HG02852 (cell line): ENCODE data around the gene INTS4.
"Not testable (repeated sequence)": the region's sequence is repeated elsewhere in the genome, so short reads cannot be mapped to it uniquely, and the experiment has no call there.

Experiments used
- ATAC-seq: cut with Tn5 transposase; IDR thresholded peaks from one replicate; pipeline ENCODE4 v1.9.1; 2021; ENCODE audit warnings: mild to moderate bottlenecking, moderate library complexity; ENCODE audit not compliant: unreplicated experiment

INTS4 gene

GRCh38 chr11:77958583-77959177 lies 35.8 kb downstream of the INTS4 start:
- not testable (repeated sequence) for ATAC-seq

DNA sequence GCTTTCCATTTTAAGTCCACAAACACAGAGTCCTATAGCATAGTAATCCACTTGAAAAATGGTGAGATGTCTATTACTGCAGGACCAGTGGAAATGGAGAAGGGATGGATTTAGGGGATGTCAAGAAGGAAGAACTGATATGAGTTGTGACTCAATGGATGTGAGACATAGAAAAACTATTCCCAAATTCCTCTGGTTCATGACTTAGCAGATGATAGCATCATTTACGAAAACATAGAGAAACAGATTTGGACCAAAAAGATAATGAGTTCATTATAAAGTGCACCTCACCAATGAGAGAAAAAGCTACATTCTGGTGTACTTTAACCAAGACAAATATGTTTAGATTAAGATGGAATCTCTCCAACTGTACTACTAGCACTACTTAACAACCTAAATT lies 51.2 kb downstream of the INTS4 start:
- not testable (repeated sequence) for ATAC-seq

DNA sequence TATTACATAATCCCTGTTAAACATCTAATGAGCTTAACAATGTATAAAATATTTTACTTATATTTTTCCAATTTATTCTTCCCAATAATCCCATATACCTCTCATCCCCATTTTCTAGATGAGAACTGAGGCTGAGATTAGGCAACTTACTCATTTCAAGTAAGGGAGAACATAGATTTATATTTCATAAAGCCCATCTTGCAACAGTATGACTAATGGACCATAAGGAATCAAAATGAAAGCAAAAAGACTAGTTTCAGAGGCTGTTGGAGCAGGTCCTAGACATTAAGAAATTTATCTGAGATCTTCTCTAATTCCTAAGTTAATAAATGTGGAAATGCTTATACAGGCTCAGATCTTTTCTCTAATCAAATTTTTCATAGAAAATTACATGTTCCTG lies 52.0 kb downstream of the INTS4 start:
- not testable (repeated sequence) for ATAC-seq

DNA sequence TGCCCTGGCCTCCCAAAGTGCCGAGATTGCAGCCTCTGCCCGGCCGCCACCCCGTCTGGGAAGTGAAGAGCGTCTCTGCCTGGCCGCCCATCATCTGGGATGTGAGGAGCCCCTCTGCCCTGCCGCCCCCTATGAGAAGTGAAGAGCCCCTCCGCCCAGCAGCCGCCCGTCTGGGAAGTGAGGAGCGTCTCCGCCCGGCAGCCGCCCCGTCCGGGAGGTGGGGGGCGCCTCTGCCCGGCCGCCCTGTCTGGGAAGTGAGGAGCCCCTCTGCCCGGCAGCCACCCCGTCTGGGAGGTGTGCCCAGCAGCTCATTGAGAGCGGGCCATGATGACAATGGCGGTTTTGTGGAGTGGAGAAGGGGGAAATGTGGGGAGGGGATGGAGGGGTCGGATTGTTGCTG lies 60.9 kb downstream of the INTS4 start:
- not testable (repeated sequence) for ATAC-seq

DNA sequence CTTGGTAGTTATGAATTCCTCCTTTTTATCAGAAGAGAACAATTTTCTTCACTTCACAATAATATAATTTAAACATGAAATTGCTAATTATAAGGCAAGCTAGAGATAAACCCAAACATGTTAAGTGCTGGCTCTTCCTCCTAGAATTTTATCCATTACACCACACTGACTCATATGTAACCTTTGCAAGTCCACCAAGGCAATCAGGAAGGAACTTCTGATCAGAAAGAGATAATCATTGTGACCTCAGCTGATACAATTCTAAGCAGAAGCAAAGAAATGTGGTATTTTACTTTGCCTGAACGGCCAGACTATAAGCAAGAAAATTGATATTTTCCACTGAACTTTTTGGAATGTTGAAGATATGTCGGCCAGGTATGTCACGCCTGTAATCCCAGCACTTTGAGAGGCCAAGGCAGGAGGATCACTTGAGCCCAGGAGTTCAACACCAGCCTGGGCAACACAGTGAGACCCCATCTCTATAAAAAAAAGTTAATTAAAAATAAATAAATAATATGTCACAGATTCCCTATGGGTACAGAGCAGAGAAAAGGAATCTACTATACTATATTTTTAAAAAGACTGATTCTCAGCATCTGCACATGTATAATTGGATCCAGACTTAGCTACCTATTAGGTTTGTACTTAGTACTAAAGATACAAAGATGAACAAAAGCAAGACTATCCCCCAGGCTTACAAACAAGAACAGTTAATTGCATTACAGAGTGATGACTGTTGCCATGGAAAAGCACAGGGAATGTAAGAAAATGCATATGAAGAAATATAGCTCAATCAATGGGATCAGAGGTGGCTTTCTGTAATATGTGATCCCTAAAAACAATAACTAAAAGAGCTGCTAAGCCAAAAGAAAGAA lies 63.9 kb downstream of the INTS4 start:
- ATAC-seq = not testable (repeated sequence)

GRCh38 chr11:77917713-77918112 lies 76.8 kb downstream of the INTS4 start:
- not testable (repeated sequence) for ATAC-seq

DNA sequence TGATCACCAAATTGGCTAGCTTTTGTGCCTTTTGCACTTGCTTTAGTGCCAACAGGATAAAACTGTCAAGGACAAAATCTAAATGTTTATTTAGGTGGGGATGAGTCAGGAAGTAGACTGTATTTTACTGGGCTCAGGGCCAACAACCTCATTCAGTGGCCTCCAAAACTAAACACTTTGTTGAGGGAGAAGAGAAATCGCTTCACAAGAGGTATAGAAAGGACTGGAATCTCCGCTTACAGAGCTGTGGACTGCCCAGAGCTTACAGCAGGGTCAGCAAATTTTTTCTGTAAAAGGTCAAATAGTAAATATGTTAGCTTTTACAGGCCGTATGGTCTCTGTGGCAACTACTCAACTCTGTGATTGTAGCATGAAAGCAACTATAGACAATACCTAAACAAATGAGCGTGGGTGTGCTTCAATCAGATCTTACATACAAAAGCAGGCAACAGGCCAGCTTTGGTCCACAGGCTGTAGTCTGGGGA lies 80.1 kb downstream of the INTS4 start:
- ATAC-seq = not testable (repeated sequence)

DNA sequence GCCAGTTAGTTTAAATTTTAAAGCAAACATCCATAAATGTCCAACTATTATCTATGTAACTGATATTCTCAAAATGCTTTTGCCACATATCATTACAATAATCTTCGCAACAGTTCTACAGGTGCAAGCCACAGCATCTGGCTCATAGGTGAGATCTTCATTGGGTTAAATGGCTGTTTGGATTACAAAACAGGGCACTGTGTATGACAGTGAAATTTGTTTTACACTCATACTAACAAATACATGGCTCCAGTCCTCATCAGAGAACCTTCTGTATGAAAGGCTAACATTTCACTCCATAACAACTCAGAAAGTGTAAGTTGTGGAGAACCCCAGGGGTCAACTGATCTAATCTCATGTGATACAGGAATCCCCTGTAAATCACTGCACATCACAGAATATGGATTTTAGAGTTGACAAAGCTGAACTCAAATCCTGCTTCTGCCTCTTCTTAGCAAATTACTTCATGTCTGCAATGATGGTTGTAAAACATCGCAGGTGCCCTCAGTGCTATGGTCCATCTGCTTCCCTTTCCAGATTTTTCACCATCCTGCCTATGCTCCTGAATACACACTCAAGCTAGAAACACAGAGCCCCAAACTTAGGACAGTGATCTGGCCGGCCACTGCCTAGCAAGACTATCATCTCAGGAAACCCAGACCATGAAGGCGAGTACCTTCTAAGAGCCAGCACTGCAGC lies 80.7 kb downstream of the INTS4 start:
- ATAC-seq = not testable (repeated sequence)

DNA sequence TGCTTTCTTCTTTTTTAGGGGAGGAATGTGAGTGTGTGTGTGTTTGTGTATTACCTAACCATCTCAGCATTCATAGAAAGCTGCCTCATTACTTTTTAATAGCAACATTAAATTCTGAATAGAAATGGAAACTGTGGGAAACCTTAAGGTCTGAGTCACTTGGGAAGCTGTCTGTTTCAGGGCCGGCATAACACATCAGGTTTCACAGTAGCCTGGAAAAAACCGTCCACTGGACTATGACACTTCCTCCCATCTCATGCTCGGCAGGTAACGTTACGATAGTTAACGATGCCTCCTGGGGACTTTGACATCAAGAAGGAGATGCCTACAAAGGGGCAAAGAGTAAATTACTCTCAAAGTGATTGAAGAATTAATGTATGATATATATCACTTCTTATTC lies 83.6 kb downstream of the INTS4 start:
- ATAC-seq = not testable (repeated sequence)

GRCh38 chr11:77909277-77909676 lies 85.2 kb downstream of the INTS4 start:
- ATAC-seq = no peak

DNA sequence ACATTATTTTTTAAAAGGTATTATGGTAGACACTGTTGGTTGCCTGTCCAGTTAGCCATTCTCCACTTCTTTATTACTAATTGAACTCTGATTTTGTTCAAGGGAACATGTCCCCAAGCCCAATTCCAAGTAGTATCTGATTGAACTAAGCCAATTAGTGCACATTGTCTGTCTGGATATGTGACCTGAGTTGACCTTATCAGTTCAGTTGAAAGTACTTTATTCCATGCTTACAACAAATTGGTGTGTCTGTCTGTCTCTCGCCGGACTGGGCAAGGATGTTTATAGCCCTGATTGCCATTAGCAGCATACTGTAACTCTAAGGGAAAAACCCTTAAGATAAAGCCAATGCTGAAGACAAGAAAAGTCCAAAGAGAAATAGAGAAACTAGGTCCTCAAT lies 85.6 kb downstream of the INTS4 start:
- ATAC-seq = no peak

- ATAC-seq = not testable (repeated sequence)
Measured at GRCh38 chr11:77894949-77895348, 99.5 kb downstream of the INTS4 start.

DNA sequence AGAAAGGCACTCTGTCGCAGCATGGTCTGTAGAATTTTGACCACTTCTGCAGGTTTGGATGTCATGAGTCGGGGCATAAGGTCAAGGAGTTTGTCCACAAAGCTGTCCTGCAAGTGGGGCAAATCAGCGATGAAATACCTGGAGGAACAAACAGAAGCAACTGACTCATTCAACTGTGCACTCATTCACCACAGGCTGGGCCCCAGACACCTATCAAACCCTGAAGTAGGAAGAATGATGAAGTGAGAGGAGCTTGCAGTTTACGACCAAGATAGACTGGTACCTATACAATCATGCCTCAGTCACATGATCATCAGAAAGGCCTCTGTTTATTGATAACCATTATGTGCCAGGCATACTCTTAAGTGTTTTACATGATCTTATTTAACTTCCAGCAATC lies 102.8 kb downstream of the INTS4 start:
- not testable (repeated sequence) for ATAC-seq

DNA sequence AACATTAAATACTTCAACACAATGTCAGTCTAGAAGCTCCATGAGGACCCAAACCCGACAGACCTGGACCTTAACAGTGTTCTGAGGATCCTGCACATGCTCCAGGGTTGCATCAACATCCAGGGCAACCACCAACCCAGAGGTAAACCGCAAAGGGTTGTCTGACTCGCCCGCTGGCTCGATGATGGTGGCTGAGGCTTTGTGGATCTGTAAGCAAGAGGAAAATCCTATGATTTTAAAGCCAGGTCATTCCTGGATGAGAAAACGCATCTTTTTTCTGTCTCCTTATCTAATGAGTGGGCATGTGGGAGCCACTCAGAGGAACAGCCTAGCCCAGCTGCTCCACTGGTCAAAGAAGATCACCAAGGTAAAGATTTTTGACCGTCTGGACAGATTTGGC lies 103.2 kb downstream of the INTS4 start:
- not testable (repeated sequence) for ATAC-seq

GRCh38 chr11:77890619-77891056 lies 103.8 kb downstream of the INTS4 start:
- not testable (repeated sequence) for ATAC-seq

GRCh38 chr11:77890100-77890614 lies 104.3 kb downstream of the INTS4 start:
- not testable (repeated sequence) for ATAC-seq

- not testable (repeated sequence) for ATAC-seq
Measured at GRCh38 chr11:77889045-77889444, 105.4 kb downstream of the INTS4 start.

- ATAC-seq = no peak
Measured at GRCh38 chr11:77886401-77886800, 108.1 kb downstream of the INTS4 start.

DNA sequence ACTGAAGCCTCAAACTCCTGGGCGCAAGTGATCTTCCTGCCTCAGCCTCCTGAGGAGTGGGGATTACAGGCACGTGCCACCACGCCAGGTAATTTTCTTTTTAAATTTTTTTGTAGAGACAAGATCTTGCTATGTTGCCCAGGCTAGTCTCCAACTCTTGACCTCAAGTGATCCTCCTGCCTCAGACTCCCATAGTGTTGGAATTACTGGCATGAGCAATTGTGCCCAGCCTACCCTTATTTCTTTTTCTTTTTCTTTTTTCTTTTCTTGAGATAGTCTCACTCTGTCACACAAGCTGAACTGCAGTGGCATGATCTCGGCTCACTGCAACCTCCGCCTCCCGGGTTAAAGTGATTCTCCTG lies 109.7 kb downstream of the INTS4 start:
- ATAC-seq = no peak

DNA sequence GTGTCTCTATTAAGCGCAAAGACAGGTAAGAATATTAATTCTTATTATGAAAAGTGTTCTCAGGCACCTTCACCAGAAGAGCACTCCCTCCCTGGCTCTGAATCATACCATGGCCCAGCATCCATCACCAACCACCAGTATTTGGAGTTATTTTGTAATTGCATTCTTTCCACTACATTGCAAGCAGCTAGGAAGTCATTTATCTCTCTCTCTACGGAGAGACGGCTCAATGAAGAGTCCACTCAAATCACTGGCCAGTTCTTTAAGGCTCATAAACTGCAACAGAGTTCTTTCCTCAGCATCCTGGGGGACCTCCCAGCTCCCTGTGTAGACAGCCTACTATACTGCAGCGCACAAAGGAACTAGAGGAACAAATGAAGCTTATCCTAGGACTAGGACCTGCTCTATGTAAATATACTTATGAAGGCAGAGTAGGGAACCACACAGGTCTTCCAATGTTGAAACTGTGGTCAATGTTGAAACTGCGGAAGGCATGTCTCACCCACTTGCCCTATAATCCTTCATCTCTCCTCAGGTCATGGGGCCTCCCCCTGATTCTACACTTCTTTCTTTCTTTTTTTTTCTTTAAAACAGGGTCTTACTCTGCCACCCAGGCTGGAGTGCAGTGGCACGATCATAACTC lies 110.2 kb downstream of the INTS4 start:
- no peak for ATAC-seq

DNA sequence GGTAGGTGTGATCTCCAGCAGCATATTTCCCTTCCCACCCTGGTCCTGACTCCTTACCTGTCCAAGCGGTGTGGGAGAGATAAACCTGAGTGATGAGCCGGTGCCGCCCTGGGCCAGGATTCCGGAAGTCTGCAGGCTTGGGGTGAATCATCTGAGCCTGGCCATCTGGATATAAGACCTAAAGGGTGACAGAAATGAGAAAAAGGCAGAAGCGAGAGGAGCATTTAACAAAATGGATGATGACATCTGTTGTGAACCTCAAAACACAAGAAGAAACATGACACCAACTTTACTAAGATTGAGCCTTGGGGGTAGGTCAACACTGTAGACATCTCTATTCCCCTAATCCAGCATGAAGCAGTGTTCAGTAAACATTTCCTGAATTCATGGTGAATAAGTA lies 110.7 kb downstream of the INTS4 start:
- ATAC-seq = no peak
